Naive thymus-derived CD8-positive, alpha-beta T cell (primary cell): ENCODE results near the gene TRPC4AP. TPM values are rescaled to one million over a fixed set of nuclear protein-coding genes. Genes with fewer than 3 reads are reported as not detected.

Experiments
- ATAC-seq, 2 donors: fragments of 150-1000 bp; cut with Tn5 transposase in 1 of 2; sonication (Bioruptor Pico), chemical (Tn5 transposase) in 1 of 2; 1 replicate in 1 of 2; 2 replicates in 1 of 2; pipeline ENCODE4 v1.10.0; 2021; ENCODE audit warnings: mild to moderate bottlenecking in 2 of 2, moderate library complexity in 2 of 2
- POLR2A ChIA-PET: fragments of 350-600 bp; sonication (Branson Sonifier 250); formaldehyde crosslinking; loops from one replicate; lab custom pipeline; 2021; ENCODE audit warnings: antibody characterized with exemption; lab: Charles Lee
- DNase-seq, 10 donors: peaks; one replicate each; pipeline versions ENCODE4 v3.0.0 to v3.0.0-alpha.2; 2020 to 2022
- H3K27ac Mint-ChIP-seq, 10 donors: one replicate each; pipeline ENCODE4 v1.8.0; 2020 to 2022; ENCODE audit warnings: mild to moderate bottlenecking in 10 of 10, mixed read lengths in 10 of 10, moderate library complexity in 4 of 10, inconsistent platforms in 1 of 10
- H3K27me3 Mint-ChIP-seq, 5 donors: one replicate each; pipeline ENCODE4 v1.8.0; 2021 to 2022; ENCODE audit warnings: mixed read lengths in 5 of 5
- H3K36me3 Mint-ChIP-seq, 3 donors: one replicate each; pipeline ENCODE4 v1.8.0; 2020 to 2022; ENCODE audit warnings: mixed read lengths in 3 of 3, mild to moderate bottlenecking in 2 of 3, inconsistent platforms in 1 of 3
- H3K4me1 Mint-ChIP-seq, 4 donors: one replicate each; pipeline ENCODE4 v1.8.0; 2021 to 2022; ENCODE audit warnings: mixed read lengths in 4 of 4
- H3K4me3 Mint-ChIP-seq, 10 donors: one replicate each; pipeline ENCODE4 v1.8.0; 2020 to 2022; ENCODE audit warnings: mild to moderate bottlenecking in 10 of 10, mixed read lengths in 10 of 10, moderate library complexity in 6 of 10, inconsistent platforms in 1 of 10
- H3K9me3 Mint-ChIP-seq, 9 donors: one replicate each; pipeline ENCODE4 v1.8.0; 2020 to 2022; ENCODE audit warnings: mixed read lengths in 9 of 9, mild to moderate bottlenecking in 3 of 9, inconsistent platforms in 1 of 9, moderate library complexity in 1 of 9
- polyA plus RNA-seq, 3 donors: library from polyadenylated mRNA; unstranded; fragments of 300-500 nt; fragmentation: Illumina TruSeq; gene quantifications; one replicate each; pipeline ENCODE4 v1.2.3, GENCODE V29; 2021
- total RNA-seq, 8 experiments: library from RNA in 2 of 8; stranded (reverse) in 2 of 8; gene quantifications; one replicate each; pipeline ENCODE4 v1.2.3 and lab custom pipeline; 2021 to 2026

Gene TRPC4AP
- 10 to 100 TPM; 75.4 to 77.6 TPM for total RNA-seq
- 10 to 100 TPM; 54.7 to 57.8 (median 56.5) TPM for polyA plus RNA-seq
- 129 to 191 (median 154) reads per million in 6 experiments for total RNA-seq (lab: John Stamatoyannopoulos, UW)

GRCh38 chr20:35092524-35093266 lies at the start of gene TRPC4AP:
TSS of gene TRPC4AP (minus strand) at chr20:35092807. CDS start at chr20:35092781, 26 bp downstream.
- POLR2A ChIA-PET: interaction anchor here (0.5 to 2.2 kb wide), 6 partner anchors 17 to 649 kb away, joined by 3 to 6 read pairs (median 4); partner anchors contain the start of genes MMP24OS, NCOA6 and RBM39
- H3K36me3 Mint-ChIP-seq: peaks cover 0 to 10% (median 0%) of the 10 kb centered on the region in 3 donors
- ATAC-seq (peak; percentile 95 to 96), DNase-seq (peak; percentile 81 to 91 (median 86))
- no peaks in the 10 kb centered on the region for H3K9me3 Mint-ChIP-seq
- no peaks in the 10 kb centered on the region for H3K27me3 Mint-ChIP-seq
- H3K4me1 Mint-ChIP-seq: peaks cover 24 to 54% (median 47%) of the 10 kb centered on the region in 4 donors
- H3K27ac Mint-ChIP-seq: peak within 1 kb of the TSS; percentile 78 to 98 (median 95)
- H3K4me3 Mint-ChIP-seq: peak within 1 kb of the TSS; percentile 85 to 96 (median 92)

- H3K27ac Mint-ChIP-seq: peak overlapping the region in 3 of 10 donors; percentile 20 to 40 (median 37)
- ATAC-seq: no peak
- H3K9me3 Mint-ChIP-seq: no peaks in the 10 kb centered on the region
- H3K36me3 Mint-ChIP-seq: peaks cover 0 to 95% (median 26%) of the 10 kb centered on the region in 3 donors
- DNase-seq: no peak
- H3K27me3 Mint-ChIP-seq: no peaks in the 10 kb centered on the region
- peaks cover 0 to 5% (median 2%) of the 10 kb centered on the region in 4 donors for H3K4me1 Mint-ChIP-seq
- POLR2A ChIA-PET: interaction anchor here (0.7 kb wide), 1 partner anchor 73 kb away, joined by 4 read pairs; no protein-coding TSS in a partner anchor
- H3K4me3 Mint-ChIP-seq: no peak overlapping the region
Measured at GRCh38 chr20:35135867-35136586, 43.4 kb upstream of the TRPC4AP start.

GRCh38 chr20:35134880-35135279 lies 42.3 kb upstream of the TRPC4AP start:
- Mint-ChIP-seq H3K4me1 (peaks cover 0 to 2% (median under 1%) of the 10 kb centered on the region in 4 donors), H3K9me3 (no peaks in the 10 kb centered on the region), H3K4me3 (no peak overlapping the region), H3K36me3 (peaks cover 0 to 94% (median 23%) of the 10 kb centered on the region in 3 donors), H3K27me3 (no peaks in the 10 kb centered on the region), H3K27ac (peak overlapping the region in 1 of 10 donors; percentile 40)
- POLR2A ChIA-PET: no interaction called here
- ATAC-seq (no peak), DNase-seq (no peak)

- ATAC-seq (no peak), DNase-seq (no peak)
- Mint-ChIP-seq H3K4me1 (peaks cover 0 to 2% (median under 1%) of the 10 kb centered on the region in 4 donors), H3K36me3 (peaks cover 0 to 93% (median 20%) of the 10 kb centered on the region in 3 donors), H3K27me3 (no peaks in the 10 kb centered on the region), H3K4me3 (no peak overlapping the region), H3K9me3 (no peaks in the 10 kb centered on the region), H3K27ac (no peak overlapping the region)
- POLR2A ChIA-PET: no interaction called here
Measured at GRCh38 chr20:35134472-35134871, 41.9 kb upstream of the TRPC4AP start.

DNA sequence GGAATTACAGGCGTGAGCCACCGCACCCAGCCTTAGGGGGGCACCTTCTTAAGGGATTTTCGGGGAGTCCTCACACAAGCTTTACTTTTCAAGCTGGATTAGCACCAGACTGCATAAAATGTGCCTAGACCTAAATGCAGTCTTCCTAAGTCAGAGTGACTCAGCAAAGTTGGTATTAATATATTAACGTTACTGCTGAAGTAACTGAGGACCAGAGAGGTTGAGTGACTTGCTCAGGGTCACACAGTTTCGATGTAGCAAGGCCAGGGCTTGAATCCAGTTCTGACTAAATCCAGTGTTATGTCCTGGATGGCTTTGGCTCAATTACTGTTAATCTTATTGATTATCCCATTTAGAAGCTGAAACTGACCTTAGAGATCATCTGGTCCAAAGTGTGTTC lies 41.1 kb upstream of the TRPC4AP start:
- POLR2A ChIA-PET: no interaction called here
- no peaks in the 10 kb centered on the region for H3K9me3 Mint-ChIP-seq
- H3K27ac Mint-ChIP-seq: no peak overlapping the region
- ATAC-seq (no peak), DNase-seq (no peak)
- no peak overlapping the region for H3K4me3 Mint-ChIP-seq
- peaks cover 0 to 2% (median under 1%) of the 10 kb centered on the region in 4 donors for H3K4me1 Mint-ChIP-seq
- H3K27me3 Mint-ChIP-seq: no peaks in the 10 kb centered on the region
- peaks cover 0 to 92% (median 20%) of the 10 kb centered on the region in 3 donors for H3K36me3 Mint-ChIP-seq

DNA sequence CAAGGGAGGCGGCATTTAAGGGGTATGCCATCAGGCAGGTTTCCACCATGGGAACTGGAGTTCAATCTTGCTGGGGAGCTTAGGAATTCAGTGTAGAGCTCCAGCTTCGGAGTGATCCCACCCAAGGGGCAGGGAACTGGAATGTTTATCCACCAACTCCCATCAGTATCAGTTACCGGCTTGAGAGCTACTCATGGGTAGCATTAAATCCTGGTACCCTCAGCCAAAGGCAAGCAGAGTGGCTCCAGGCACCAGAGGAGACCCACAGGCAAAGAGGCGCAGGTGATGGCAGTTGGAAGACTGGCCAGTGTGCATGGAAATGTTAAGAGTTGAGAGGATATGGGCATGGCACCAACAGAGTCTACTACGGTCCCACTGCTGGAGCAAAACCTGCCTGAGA lies 40.4 kb upstream of the TRPC4AP start:
- Mint-ChIP-seq H3K27ac (peak overlapping the region in 2 of 10 donors; percentile 20 to 51), H3K4me3 (no peak overlapping the region), H3K4me1 (peaks cover 0 to 2% (median under 1%) of the 10 kb centered on the region in 4 donors), H3K27me3 (no peaks in the 10 kb centered on the region), H3K9me3 (no peaks in the 10 kb centered on the region), H3K36me3 (peaks cover 0 to 91% (median 20%) of the 10 kb centered on the region in 3 donors)
- POLR2A ChIA-PET: no interaction called here
- DNase-seq (no peak), ATAC-seq (no peak)

DNA sequence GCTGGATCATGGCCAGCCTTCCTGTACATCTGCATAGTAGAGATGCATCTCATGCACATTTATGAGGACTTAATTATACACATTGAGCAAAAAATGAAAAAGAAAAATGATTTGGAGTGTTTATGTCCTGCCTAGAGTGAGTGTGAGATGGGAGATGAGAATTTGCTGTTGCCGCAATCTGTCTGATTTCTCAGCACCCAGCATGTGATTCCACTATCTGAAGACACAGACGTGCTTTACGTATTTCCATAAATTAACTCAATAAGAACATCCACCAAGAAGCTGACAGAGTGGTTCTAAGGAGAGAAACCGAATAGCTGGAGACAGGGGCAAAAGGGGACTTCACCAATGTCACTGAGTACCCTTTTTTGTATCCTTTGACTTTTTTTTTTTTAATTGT lies 39.3 kb upstream of the TRPC4AP start:
- POLR2A ChIA-PET: no interaction called here
- H3K4me3 Mint-ChIP-seq: no peak overlapping the region
- no peak for DNase-seq
- H3K36me3 Mint-ChIP-seq: peaks cover 2 to 89% (median 24%) of the 10 kb centered on the region in 3 donors
- ATAC-seq: no peak
- H3K27me3 Mint-ChIP-seq: no peaks in the 10 kb centered on the region
- H3K27ac Mint-ChIP-seq: no peak overlapping the region
- no peaks in the 10 kb centered on the region for H3K9me3 Mint-ChIP-seq
- H3K4me1 Mint-ChIP-seq: peaks cover 0 to 2% (median 0%) of the 10 kb centered on the region in 4 donors

DNA sequence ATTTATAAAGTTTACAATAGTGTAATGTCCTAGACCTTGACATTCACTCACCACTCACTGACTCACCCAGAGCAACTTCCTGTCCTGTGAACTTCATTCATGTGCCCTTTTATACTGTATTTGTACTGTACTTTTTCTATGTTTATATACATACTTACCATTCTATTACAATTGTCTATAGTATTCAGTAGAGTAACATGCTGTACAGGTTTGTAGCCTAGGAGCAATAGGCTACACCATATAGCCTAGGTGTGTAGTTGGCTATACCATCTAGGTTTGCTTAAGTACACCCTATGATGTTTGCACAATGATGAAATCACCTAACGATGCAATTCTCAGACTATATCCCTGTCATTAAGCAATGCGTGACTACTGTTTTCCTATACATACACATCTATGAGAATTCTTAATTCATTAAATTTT lies 37.1 kb upstream of the TRPC4AP start:
- Mint-ChIP-seq H3K9me3 (no peaks in the 10 kb centered on the region), H3K27ac (no peak overlapping the region), H3K36me3 (peaks cover 4 to 88% (median 33%) of the 10 kb centered on the region in 3 donors), H3K4me3 (no peak overlapping the region), H3K27me3 (no peaks in the 10 kb centered on the region), H3K4me1 (peaks cover 0 to 6% (median 0%) of the 10 kb centered on the region in 4 donors)
- ATAC-seq: no peak
- DNase-seq: no peak
- POLR2A ChIA-PET: no interaction called here

DNA sequence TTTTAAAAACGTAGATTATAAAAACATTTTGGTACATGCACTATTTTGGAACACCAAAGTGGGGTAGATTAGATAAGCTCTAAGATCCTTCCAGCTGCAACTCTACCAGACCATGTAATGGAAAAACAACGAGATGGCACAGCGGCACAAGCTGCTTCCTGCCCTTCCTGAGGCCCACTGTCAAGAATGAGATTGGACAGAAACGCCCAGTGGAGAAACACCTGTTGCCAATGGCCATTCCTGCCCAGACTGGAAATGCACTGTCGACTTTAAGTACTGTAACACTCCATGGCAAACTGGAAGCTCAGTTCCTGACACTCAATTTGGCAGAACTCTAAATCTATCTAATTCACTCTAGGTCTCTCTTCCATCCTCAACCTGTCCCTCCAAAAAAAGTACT lies 33.1 kb upstream of the TRPC4AP start:
- Mint-ChIP-seq H3K9me3 (no peaks in the 10 kb centered on the region), H3K4me3 (no peak overlapping the region), H3K4me1 (peaks cover 0 to 5% (median 0%) of the 10 kb centered on the region in 4 donors), H3K36me3 (peaks cover 4 to 90% (median 27%) of the 10 kb centered on the region in 3 donors), H3K27me3 (no peaks in the 10 kb centered on the region), H3K27ac (peak overlapping the region in 3 of 10 donors; percentile 43 to 53 (median 45))
- ATAC-seq: no peak
- POLR2A ChIA-PET: no interaction called here
- no peak for DNase-seq

- no peak for DNase-seq
- Mint-ChIP-seq H3K27me3 (no peaks in the 10 kb centered on the region), H3K9me3 (no peaks in the 10 kb centered on the region), H3K36me3 (peaks cover 4 to 93% (median 44%) of the 10 kb centered on the region in 3 donors), H3K27ac (peak overlapping the region in 1 of 10 donors; percentile 18), H3K4me1 (peaks cover 0 to 4% (median 0%) of the 10 kb centered on the region in 4 donors), H3K4me3 (no peak overlapping the region)
- ATAC-seq: no peak
- POLR2A ChIA-PET: no interaction called here
Measured at GRCh38 chr20:35122756-35123405, 30.3 kb upstream of the TRPC4AP start.

DNA sequence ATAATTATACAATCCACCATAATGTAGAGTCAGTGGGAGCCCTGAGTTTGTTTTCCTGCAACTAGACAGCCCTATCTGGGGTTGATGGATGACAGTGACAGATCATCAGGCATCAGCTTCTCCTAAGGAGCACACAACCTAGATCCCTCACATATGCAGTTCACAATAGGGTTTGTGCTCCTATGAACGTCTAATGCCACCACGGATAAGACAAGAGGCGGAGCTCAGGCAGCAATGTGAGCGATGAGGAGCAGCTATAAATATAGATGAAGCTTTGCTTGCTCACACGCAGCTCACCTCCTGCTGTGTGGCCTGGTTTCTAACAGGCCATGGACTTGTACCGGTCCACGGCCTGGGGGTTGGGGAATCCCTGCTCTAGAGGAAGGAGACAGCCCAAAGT lies 28.6 kb upstream of the TRPC4AP start:
- no peak for ATAC-seq
- Mint-ChIP-seq H3K27me3 (no peaks in the 10 kb centered on the region), H3K27ac (peak overlapping the region in 3 of 10 donors; percentile 48 to 62 (median 55)), H3K36me3 (peaks cover 0 to 95% (median 40%) of the 10 kb centered on the region in 3 donors), H3K4me3 (no peak overlapping the region), H3K9me3 (no peaks in the 10 kb centered on the region), H3K4me1 (peaks cover 0 to 4% (median 0%) of the 10 kb centered on the region in 4 donors)
- POLR2A ChIA-PET: no interaction called here
- no peak for DNase-seq

GRCh38 chr20:35120012-35120701 lies 27.6 kb upstream of the TRPC4AP start:
- ATAC-seq (no peak), DNase-seq (no peak)
- peak overlapping the region in 4 of 10 donors; percentile 37 to 70 (median 50) for H3K27ac Mint-ChIP-seq
- H3K4me1 Mint-ChIP-seq: no peaks in the 10 kb centered on the region
- POLR2A ChIA-PET: no interaction called here
- H3K36me3 Mint-ChIP-seq: peaks cover 0 to 96% (median 33%) of the 10 kb centered on the region in 3 donors
- H3K9me3 Mint-ChIP-seq: no peaks in the 10 kb centered on the region
- no peak overlapping the region for H3K4me3 Mint-ChIP-seq
- H3K27me3 Mint-ChIP-seq: no peaks in the 10 kb centered on the region
